IMR-90 (cell line): ENCODE results near the gene BAIAP2L1.

Source experiments
- BHLHE40 ChIP-seq: fragments of 150-350 bp; IDR thresholded peaks from 2 replicates; pipeline ENCODE4 v1.6.1; 2016; ENCODE audit warnings: mild to moderate bottlenecking, low read depth, low read length
- CEBPB ChIP-seq: IDR thresholded peaks from 2 replicates; pipeline ENCODE4 v1.6.1; 2012; ENCODE audit warnings: low read depth, low read length, improper control_type of control experiment
- CTCF ChIP-seq: conservative IDR thresholded peaks from 2 replicates; pipeline ENCODE4 v1.5.1; 2012; ENCODE audit warnings: mild to moderate bottlenecking, low read depth, low read length, improper control_type of control experiment
- ELK1 ChIP-seq: fragments of 150-350 bp; IDR thresholded peaks from 2 replicates; pipeline ENCODE4 v1.6.1; 2016; ENCODE audit warnings: low read depth, mild to moderate bottlenecking, low read length, moderate library complexity, borderline replicate concordance
- MAFK ChIP-seq: IDR thresholded peaks from 2 replicates; pipeline ENCODE4 v1.6.1; 2012; ENCODE audit warnings: low read depth, low read length, improper control_type of control experiment
- MAZ ChIP-seq: IDR thresholded peaks from 2 replicates; pipeline ENCODE4 v1.6.1; 2012; ENCODE audit warnings: low read depth, mild to moderate bottlenecking, low read length, improper control_type of control experiment, moderate library complexity, borderline replicate concordance
- NFE2L2 ChIP-seq: fragments of 150-350 bp; IDR thresholded peaks from 2 replicates; pipeline ENCODE4 v1.6.1; 2016; ENCODE audit warnings: low read depth, mild to moderate bottlenecking, low read length
- POLR2A ChIP-seq: IDR thresholded peaks from 2 replicates; pipeline ENCODE4 v1.6.1; 2012; ENCODE audit warnings: mild to moderate bottlenecking, low read depth, low read length
- RAD21 ChIP-seq: IDR thresholded peaks from 2 replicates; pipeline ENCODE4 v1.6.1; 2012; ENCODE audit warnings: low read length, improper control_type of control experiment
- RCOR1 ChIP-seq: IDR thresholded peaks from 2 replicates; pipeline ENCODE4 v1.6.1; 2012; ENCODE audit warnings: mild to moderate bottlenecking, low read length, improper control_type of control experiment; ENCODE audit not compliant: insufficient replicate concordance
- RFX5 ChIP-seq: IDR thresholded peaks from 2 replicates; pipeline ENCODE4 v1.8.0; 2012; ENCODE audit warnings: low read depth, mild to moderate bottlenecking, low read length, moderate library complexity
- SMC3 ChIP-seq: fragments of 150-350 bp; IDR thresholded peaks from 2 replicates; pipeline ENCODE4 v1.6.1; 2016; ENCODE audit warnings: low read depth, mild to moderate bottlenecking, antibody characterized with exemption, low read length, moderate library complexity
- USF2 ChIP-seq: fragments of 150-350 bp; IDR thresholded peaks from 2 replicates; pipeline ENCODE4 v1.6.1; 2017; ENCODE audit warnings: mild to moderate bottlenecking, antibody characterized with exemption, low read length, low read depth

- TF ChIP-seq USF2: no peak
- TF ChIP-seq POLR2A: no peak
- TF ChIP-seq SMC3: no peak
- no peak for TF ChIP-seq NFE2L2
- TF ChIP-seq CTCF: no peak
- TF ChIP-seq RCOR1: no peak
- TF ChIP-seq MAFK: no peak
- no peak for TF ChIP-seq MAZ
- no peak for TF ChIP-seq RAD21
- TF ChIP-seq BHLHE40: no peak
- TF ChIP-seq RFX5: no peak
- no peak for TF ChIP-seq ELK1
- no peak for TF ChIP-seq CEBPB
These were observed 120.6 kb downstream of the BAIAP2L1 start for GRCh38 chr7:98280296-98280695.
